ENCODE data around the gene GMDS.

Gene GMDS

GRCh38 chr6:2144210-2144609 lies 101.2 kb downstream of the GMDS start:
- no peak for TF ChIP-seq CTCF (IDR thresholded peaks at IDR 0.05; ENCODE audit: borderline replicate concordance, insufficient read depth, low read depth, low read length)

GRCh38 chr6:2141644-2142290 lies 103.6 kb downstream of the GMDS start:
- TF ChIP-seq CTCF (IDR thresholded peaks at IDR 0.05; ENCODE audit: borderline replicate concordance, insufficient read depth, low read depth, low read length): no peak
- H3K4me3 ChIP-seq (ENCODE audit: low read depth, low read length): no peak overlapping the region

More at GRCh38 chr6:2144210-2144609, 101.2 kb downstream of the GMDS start:
- no peak overlapping the region for H3K4me3 ChIP-seq (ENCODE audit: low read depth, low read length)

- TF ChIP-seq CTCF (IDR thresholded peaks at IDR 0.05; ENCODE audit: borderline replicate concordance, insufficient read depth, low read depth, low read length): no peak
- H3K4me3 ChIP-seq (ENCODE audit: low read depth, low read length): no peak overlapping the region
Measured at GRCh38 chr6:2140438-2141128, 104.8 kb downstream of the GMDS start.

- no peak for TF ChIP-seq CTCF (IDR thresholded peaks at IDR 0.05; ENCODE audit: borderline replicate concordance, insufficient read depth, low read depth, low read length)
- H3K4me3 ChIP-seq (ENCODE audit: low read depth, low read length): no peak overlapping the region
Measured at GRCh38 chr6:2135401-2135800, 110.0 kb downstream of the GMDS start.

GRCh38 chr6:2134554-2134953 lies 110.9 kb downstream of the GMDS start:
- TF ChIP-seq CTCF (IDR thresholded peaks at IDR 0.05; ENCODE audit: borderline replicate concordance, insufficient read depth, low read depth, low read length): no peak
- no peak overlapping the region for H3K4me3 ChIP-seq (ENCODE audit: low read depth, low read length)

- TF ChIP-seq CTCF (IDR thresholded peaks at IDR 0.05; ENCODE audit: borderline replicate concordance, insufficient read depth, low read depth, low read length): no peak
- H3K4me3 ChIP-seq (ENCODE audit: low read depth, low read length): no peak overlapping the region
Measured at GRCh38 chr6:2133716-2134310, 111.6 kb downstream of the GMDS start.
